IMR-90 (cell line): ENCODE data around the gene DNASE1L1. TPM values are rescaled to one million over a fixed set of nuclear protein-coding genes. Genes with fewer than 3 reads are reported as not detected.

Source experiments
- ATAC-seq: fragments of 200-7000 bp; cut with Tn5 transposase; 2 replicates; pipeline ENCODE4 v1.9.1; 2020; ENCODE audit warnings: low read depth, mild to moderate bottlenecking, moderate library complexity
- BruUV-seq: library from RNA; stranded (reverse); fragments of 400-500 nt; replicated peaks from 2 replicates; lab custom pipeline; 2021; lab: Mats Ljungman, UMichigan
- CTCF ChIA-PET: fragments of 300-600 bp; formaldehyde crosslinking; extraction: SDS; loops from one replicate; lab custom pipeline; 2021; ENCODE audit warnings: antibody characterized with exemption; lab: Yijun Ruan, JAX
- POLR2A ChIA-PET: fragments of 300-600 bp; sonication (Branson Sonifier 250); formaldehyde crosslinking; loops from one replicate; lab custom pipeline; 2022; ENCODE audit warnings: antibody characterized with exemption; ENCODE audit not compliant: unreplicated experiment; lab: Charles Lee
- DNase-seq: peaks from one replicate; pipeline ENCODE4 v3.0.0; 2013
- H2AFZ ChIP-seq: replicated peaks from 2 replicates; pipeline ENCODE3; 2013; ENCODE audit warnings: low read length, mild to moderate bottlenecking; ENCODE audit not compliant: poor library complexity
- H2AK5ac ChIP-seq: 2 replicates; pipeline ENCODE4 v1.6.1; 2013; ENCODE audit warnings: low read depth, low read length, inconsistent platforms
- H2AK9ac ChIP-seq: replicated peaks from 2 replicates; pipeline ENCODE3; 2013; ENCODE audit warnings: mild to moderate bottlenecking, low read depth, low read length, moderate library complexity; ENCODE audit not compliant: poor library complexity
- H2BK120ac ChIP-seq: 2 replicates; pipeline ENCODE4 v1.6.1; 2013; ENCODE audit warnings: low read depth, low read length, inconsistent platforms
- H2BK15ac ChIP-seq: 3 replicates; pipeline ENCODE4 v1.6.1; 2013; ENCODE audit warnings: low read depth, low read length, inconsistent platforms
- H2BK20ac ChIP-seq: 2 replicates; pipeline ENCODE4 v1.6.1; 2013; ENCODE audit warnings: low read depth, mild to moderate bottlenecking, inconsistent platforms, low read length, moderate library complexity
- H2BK5ac ChIP-seq: 2 replicates; pipeline ENCODE4 v1.6.1; 2013; ENCODE audit warnings: mild to moderate bottlenecking, low read depth, low read length, inconsistent platforms; ENCODE audit not compliant: poor library complexity, severe bottlenecking
- H3K14ac ChIP-seq: replicated peaks from 2 replicates; pipeline ENCODE4 v1.6.1; 2013; ENCODE audit warnings: low read depth, low read length, inconsistent platforms
- H3K18ac ChIP-seq: 2 replicates; pipeline ENCODE4 v1.6.1; 2013; ENCODE audit warnings: low read depth, low read length, control low read depth
- H3K23ac ChIP-seq: 2 replicates; pipeline ENCODE4 v1.6.1; 2013; ENCODE audit warnings: low read depth, low read length, inconsistent platforms
- H3K27ac ChIP-seq: 2 replicates; pipeline ENCODE4 v1.5.1; 2013; ENCODE audit warnings: mild to moderate bottlenecking, control low read depth, low read length; ENCODE audit not compliant: insufficient read depth
- H3K27me3 ChIP-seq: 2 replicates; pipeline ENCODE4 v1.6.1; 2013; ENCODE audit warnings: low read length; ENCODE audit not compliant: control insufficient read depth, insufficient read depth
- H3K36me3 ChIP-seq: 2 replicates; pipeline ENCODE4 v1.6.1; 2013; ENCODE audit warnings: low read length, mixed read lengths; ENCODE audit not compliant: control insufficient read depth, insufficient read depth
- H3K4ac ChIP-seq: 2 replicates; pipeline ENCODE4 v1.6.1; 2013; ENCODE audit warnings: low read depth, low read length, inconsistent platforms
- H3K4me1 ChIP-seq: 2 replicates; pipeline ENCODE4 v1.6.1; 2013; ENCODE audit warnings: low read length, mixed read lengths; ENCODE audit not compliant: control insufficient read depth, insufficient read depth
- H3K4me2 ChIP-seq: 2 replicates; pipeline ENCODE4 v1.6.1; 2013; ENCODE audit warnings: low read depth, mild to moderate bottlenecking, control low read depth, low read length, moderate library complexity
- H3K4me3 ChIP-seq: 2 replicates; pipeline ENCODE4 v1.5.1; 2013; ENCODE audit warnings: low read depth, mild to moderate bottlenecking, control low read depth, low read length, moderate library complexity; ENCODE audit not compliant: insufficient read depth
- H3K56ac ChIP-seq: 2 replicates; pipeline ENCODE4 v1.6.1; 2013; ENCODE audit warnings: low read length, inconsistent platforms; ENCODE audit not compliant: insufficient read depth; ENCODE audit errors: extremely low read depth
- H3K79me1 ChIP-seq, 2 experiments: 2 replicates each; pipeline ENCODE4 v1.6.1; 2013; ENCODE audit warnings: low read length in 2 of 2, inconsistent platforms in 1 of 2, low read depth in 1 of 2
- H3K9ac ChIP-seq: 2 replicates; pipeline ENCODE4 v1.6.1; 2013; ENCODE audit warnings: low read depth, low read length, control low read depth
- H3K9me1 ChIP-seq: 2 replicates; pipeline ENCODE4 v1.6.1; 2013; ENCODE audit warnings: low read length, inconsistent platforms; ENCODE audit not compliant: insufficient read depth
- H3K9me3 ChIP-seq: 2 replicates; pipeline ENCODE4 v1.6.1; 2013; ENCODE audit warnings: low read length; ENCODE audit not compliant: control insufficient read depth, insufficient read depth
- H4K20me1 ChIP-seq: 2 replicates; pipeline ENCODE4 v1.6.1; 2013; ENCODE audit warnings: low read length, inconsistent platforms; ENCODE audit not compliant: insufficient read depth
- H4K5ac ChIP-seq: 2 replicates; pipeline ENCODE4 v1.6.1; 2013; ENCODE audit warnings: mild to moderate bottlenecking, low read depth, low read length, control low read depth
- H4K8ac ChIP-seq, 2 experiments: 2 replicates each; pipeline ENCODE4 v1.6.1; 2013; ENCODE audit warnings: low read depth in 2 of 2, low read length in 2 of 2, control low read depth in 1 of 2, inconsistent platforms in 1 of 2
- H4K91ac ChIP-seq: 2 replicates; pipeline ENCODE4 v1.6.1; 2013; ENCODE audit warnings: low read depth, low read length, inconsistent platforms; ENCODE audit not compliant: insufficient read depth
- FOS ChIP-seq: fragments of 150-350 bp; IDR thresholded peaks from 2 replicates; pipeline ENCODE4 v1.6.1; 2016; ENCODE audit warnings: low read depth, low read length
- RFX5 ChIP-seq: IDR thresholded peaks from 2 replicates; pipeline ENCODE4 v1.8.0; 2012; ENCODE audit warnings: low read depth, mild to moderate bottlenecking, low read length, moderate library complexity
- WGBS, 2 experiments: methylation state at CpG; one replicate each; pipeline versions ENCODE4 v1.1.5 to v1.1.7; 2013; ENCODE audit warnings: missing lambda C conversion rate in 2 of 2; ENCODE audit not compliant: insufficient read length in 1 of 2; ENCODE audit errors: extremely low coverage in 2 of 2; 5-methylcytosine and 5-hydroxymethylcytosine counted together
- dilution Hi-C: fragments of 300-500 bp; cut with HindIII; formaldehyde crosslinking; loops from one replicate; pipeline ENCODE4 v1.14.3; 2018; ENCODE audit warnings: low sequenced_read_pairs; ENCODE audit not compliant: unreplicated experiment
- in situ Hi-C: fragments of 300-500 bp; cut with MboI; formaldehyde crosslinking; loops from 3 replicates; pipeline ENCODE4 v1.14.3; 2019; ENCODE audit warnings: low sequenced_read_pairs, inconsistent platforms, mixed read lengths
- intact Hi-C: fragments of 100-400 bp; cut with micrococcal nuclease; formaldehyde crosslinking; loops from 2 replicates; pipeline ENCODE4 v1.10.0; 2022
- polyA plus RNA-seq, 3 experiments: library from polyadenylated mRNA; depleted of rRNA; stranded (reverse); fragments of >200 nt; gene quantifications; 2 replicates each; pipeline ENCODE4 v1.2.3, GENCODE V29; 2012; ENCODE audit warnings: low replicate concordance in 1 of 3
- total RNA-seq: library from RNA; depleted of rRNA; stranded (reverse); fragments of >200 nt; gene quantifications from 2 replicates; pipeline ENCODE4 v1.2.3, GENCODE V29; 2012
- TF ChIP-seq, protein P1 (sequence below): fragments of 150-350 bp; IDR thresholded peaks from 2 replicates; pipeline ENCODE4 v1.6.1; 2016; ENCODE audit warnings: low read depth, mild to moderate bottlenecking, low read length, moderate library complexity, borderline replicate concordance

DNASE1L1 gene
- total and polyA plus RNA-seq, 2 of the 4 experiments (the other 2 are of a cell fraction): 51.4 to 55.5 TPM

DNA sequence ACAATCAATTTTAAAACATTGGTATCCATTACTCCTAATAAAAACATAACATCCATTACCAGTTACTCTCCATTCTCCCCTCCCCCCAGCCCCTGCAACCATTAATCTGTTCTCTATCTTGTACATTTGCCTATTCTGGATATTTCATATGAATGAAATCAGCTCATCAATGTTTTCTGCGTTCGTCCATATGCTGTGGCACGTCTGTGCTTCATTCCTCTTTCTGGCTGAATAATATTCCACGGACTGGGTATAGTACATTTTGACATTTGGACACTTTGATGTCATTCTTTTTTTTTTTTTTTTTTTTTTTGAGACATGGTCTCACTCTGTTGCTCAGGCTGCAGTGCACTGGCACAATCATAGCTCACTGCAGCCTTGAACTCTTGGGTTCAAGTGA, 5.2 kb downstream of the DNASE1L1 start:
- in situ Hi-C loops: no loop called here
- no peak overlapping the region for H4K91ac ChIP-seq
- H2BK20ac ChIP-seq: no peak overlapping the region
- no peak overlapping the region for H4K8ac ChIP-seq
- ATAC-seq (no peak), DNase-seq (no peak)
- no peaks in the 10 kb centered on the region for H3K9me1 ChIP-seq
- H2BK5ac ChIP-seq: no peak overlapping the region
- H2BK15ac ChIP-seq: no peak overlapping the region
- H2AK9ac ChIP-seq: no peak overlapping the region
- H3K9me3 ChIP-seq: no peaks in the 10 kb centered on the region
- no peak overlapping the region for H3K14ac ChIP-seq
- TF ChIP-seq RFX5 (no peak), FOS (no peak)
- TF ChIP-seq, protein P1, sequence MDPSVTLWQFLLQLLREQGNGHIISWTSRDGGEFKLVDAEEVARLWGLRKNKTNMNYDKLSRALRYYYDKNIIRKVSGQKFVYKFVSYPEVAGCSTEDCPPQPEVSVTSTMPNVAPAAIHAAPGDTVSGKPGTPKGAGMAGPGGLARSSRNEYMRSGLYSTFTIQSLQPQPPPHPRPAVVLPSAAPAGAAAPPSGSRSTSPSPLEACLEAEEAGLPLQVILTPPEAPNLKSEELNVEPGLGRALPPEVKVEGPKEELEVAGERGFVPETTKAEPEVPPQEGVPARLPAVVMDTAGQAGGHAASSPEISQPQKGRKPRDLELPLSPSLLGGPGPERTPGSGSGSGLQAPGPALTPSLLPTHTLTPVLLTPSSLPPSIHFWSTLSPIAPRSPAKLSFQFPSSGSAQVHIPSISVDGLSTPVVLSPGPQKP: no peak
- ChIA-PET CTCF (no interaction called here), POLR2A (no interaction called here)
- no peak overlapping the region for H2AK5ac ChIP-seq
- peaks cover 5% of the 10 kb centered on the region for H3K4me1 ChIP-seq
- intact Hi-C loops: no loop called here
- dilution Hi-C loops: no loop called here
- H3K18ac ChIP-seq: no peak overlapping the region
- peaks cover 11 to 27% of the 10 kb centered on the region in 2 experiments for H3K79me1 ChIP-seq
- no peak overlapping the region for H3K23ac ChIP-seq
- no peak overlapping the region for H2BK120ac ChIP-seq
- H3K4me3 ChIP-seq: no peak overlapping the region
- H3K27ac ChIP-seq: no peak overlapping the region
- H2AFZ ChIP-seq: no peak overlapping the region
- H4K20me1 ChIP-seq: peaks cover 37% of the 10 kb centered on the region
- H3K4me2 ChIP-seq: no peak overlapping the region
- no TSS peak for BruUV-seq
- H4K5ac ChIP-seq: no peak overlapping the region
- no peak overlapping the region for H3K4ac ChIP-seq
- no CpG with 5 or more reads among the region's 4 CpGs for WGBS, 2 experiments
- no peak overlapping the region for H3K9ac ChIP-seq
- peaks cover 21% of the 10 kb centered on the region for H3K36me3 ChIP-seq
- H3K56ac ChIP-seq: no peak overlapping the region
- no peaks in the 10 kb centered on the region for H3K27me3 ChIP-seq
